OCI-LY7 (cell line): ENCODE data around the gene ZNF609. TPM values are rescaled to one million over a fixed set of nuclear protein-coding genes. Genes with fewer than 3 reads are reported as not detected.
A peak's percentile ranks its signal among the peaks of the same experiment; 100 is the strongest.

Source experiments
- BruUV-seq: library from RNA; stranded (reverse); fragments of 400-500 nt; replicated peaks from 2 replicates; lab custom pipeline; 2021; lab: Mats Ljungman, UMichigan
- CTCF ChIA-PET: fragments of 300-600 bp; sonication (Branson Sonifier 250); formaldehyde crosslinking; loops from one replicate; lab custom pipeline; 2022; ENCODE audit warnings: antibody characterized with exemption; ENCODE audit not compliant: unreplicated experiment; lab: Charles Lee
- POLR2A ChIA-PET: fragments of 300-600 bp; sonication (Branson Sonifier 250); formaldehyde crosslinking; loops from one replicate; lab custom pipeline; 2022; ENCODE audit warnings: antibody characterized with exemption; lab: Charles Lee
- DNase-seq: peaks from one replicate; pipeline ENCODE4 v3.0.0-alpha.2; 2015; ENCODE audit warnings: low spot score
- H2AFZ ChIP-seq: fragments of 200-600 bp; sonication (generic), shearing (Covaris generic); 2 replicates; pipeline ENCODE4 v1.6.1; 2014; ENCODE audit warnings: mild to moderate bottlenecking, antibody characterized with exemption, low read length, moderate library complexity
- H3K27ac ChIP-seq: fragments of 200-600 bp; sonication (generic); 2 replicates; pipeline ENCODE4 v1.5.1; 2014; ENCODE audit warnings: mixed run types, low read depth, mild to moderate bottlenecking, moderate library complexity, low read length, inconsistent platforms; ENCODE audit not compliant: poor library complexity, severe bottlenecking
- H3K36me3 ChIP-seq: fragments of 200-600 bp; sonication (generic); 2 replicates; pipeline ENCODE4 v1.6.1; 2014; ENCODE audit warnings: mild to moderate bottlenecking, antibody characterized with exemption, low read length, moderate library complexity, mixed read lengths; ENCODE audit not compliant: insufficient read depth
- H3K4me1 ChIP-seq: fragments of 200-600 bp; sonication (generic); 2 replicates; pipeline ENCODE4 v1.5.1; 2014; ENCODE audit warnings: mild to moderate bottlenecking, low read length; ENCODE audit not compliant: insufficient read depth, poor library complexity, severe bottlenecking
- H3K4me2 ChIP-seq: fragments of 200-600 bp; sonication (generic); 2 replicates; pipeline ENCODE4 v1.6.1; 2014; ENCODE audit warnings: mild to moderate bottlenecking, low read length
- H3K4me3 ChIP-seq: fragments of 200-600 bp; sonication (generic); 2 replicates; pipeline ENCODE4 v1.5.1; 2014; ENCODE audit warnings: mild to moderate bottlenecking, low read depth, low read length; ENCODE audit not compliant: poor library complexity, severe bottlenecking
- H3K79me2 ChIP-seq: fragments of 200-600 bp; sonication (generic); 2 replicates; pipeline ENCODE4 v1.6.1; 2016; ENCODE audit warnings: low read depth, mild to moderate bottlenecking, low read length, moderate library complexity, mixed read lengths; ENCODE audit not compliant: insufficient read depth
- H3K9me2 ChIP-seq: fragments of 200-600 bp; sonication (generic); 2 replicates; pipeline ENCODE4 v1.6.1; 2016; ENCODE audit warnings: mild to moderate bottlenecking, low read length, mixed read lengths; ENCODE audit not compliant: insufficient read depth
- H3K9me3 ChIP-seq: fragments of 200-600 bp; sonication (generic); 2 replicates; pipeline ENCODE4 v1.6.1; 2014; ENCODE audit warnings: mild to moderate bottlenecking, mixed run types, low read length, mixed read lengths
- H4K20me1 ChIP-seq: fragments of 200-600 bp; sonication (generic); 2 replicates; pipeline ENCODE4 v1.6.1; 2014; ENCODE audit warnings: mild to moderate bottlenecking, antibody characterized with exemption, low read length, moderate library complexity, mixed read lengths; ENCODE audit not compliant: insufficient read depth
- CTCF ChIP-seq: fragments of 200-600 bp; sonication (generic); conservative IDR thresholded peaks from 2 replicates; pipeline ENCODE4 v1.5.1; 2014; ENCODE audit warnings: mild to moderate bottlenecking, antibody characterized with exemption, low read length, moderate library complexity, mixed read lengths
- EZH2phosphoT487 ChIP-seq: fragments of 200-600 bp; sonication (generic); IDR thresholded peaks from 2 replicates; pipeline ENCODE4 v1.6.1; 2018; ENCODE audit warnings: low read depth, borderline replicate concordance, mild to moderate bottlenecking, mixed run types, antibody characterized with exemption, low read length, moderate library complexity, mixed read lengths
- intact Hi-C: fragments of 100-400 bp; cut with micrococcal nuclease; formaldehyde crosslinking; loops from one replicate; pipeline ENCODE4 v1.10.0; 2022; ENCODE audit not compliant: unreplicated experiment
- total RNA-seq, 2 experiments: library from RNA; depleted of rRNA in 1 of 2; stranded (reverse); fragments of >200 nt in 1 of 2; shearing (Covaris generic) in 1 of 2; gene quantifications; 2 replicates each; pipeline ENCODE4 v1.2.3, GENCODE V29; 2014 to 2022

Gene ZNF609
- total RNA-seq, 2 experiments from 2014 or later: 17.2 to 35.1 TPM

GRCh38 chr15:64680097-64680496, 219.7 kb downstream of the ZNF609 start:
- H3K27ac ChIP-seq: no peak overlapping the region
- no peaks in the 10 kb centered on the region for H4K20me1 ChIP-seq
- ChIA-PET POLR2A (interaction anchor here (0.6 to 1.0 kb wide), 2 partner anchors 10 to 156 kb away, joined by 3 to 4 read pairs; no protein-coding TSS in a partner anchor), CTCF (no interaction called here)
- intact Hi-C loops: loop anchor here (2.0 kb wide), 1 partner anchor 253 kb away; no protein-coding TSS in a partner anchor
- no peaks in the 10 kb centered on the region for H3K9me2 ChIP-seq
- no peak for DNase-seq
- H2AFZ ChIP-seq: no peak overlapping the region
- TF ChIP-seq EZH2phosphoT487 (no peak), CTCF (no peak)
- H3K36me3 ChIP-seq: peaks cover 47% of the 10 kb centered on the region
- no TSS peak for BruUV-seq
- no peak overlapping the region for H3K4me2 ChIP-seq
- no peaks in the 10 kb centered on the region for H3K79me2 ChIP-seq
- H3K9me3 ChIP-seq: no peaks in the 10 kb centered on the region
- no peak overlapping the region for H3K4me3 ChIP-seq
- no peaks in the 10 kb centered on the region for H3K4me1 ChIP-seq

DNA sequence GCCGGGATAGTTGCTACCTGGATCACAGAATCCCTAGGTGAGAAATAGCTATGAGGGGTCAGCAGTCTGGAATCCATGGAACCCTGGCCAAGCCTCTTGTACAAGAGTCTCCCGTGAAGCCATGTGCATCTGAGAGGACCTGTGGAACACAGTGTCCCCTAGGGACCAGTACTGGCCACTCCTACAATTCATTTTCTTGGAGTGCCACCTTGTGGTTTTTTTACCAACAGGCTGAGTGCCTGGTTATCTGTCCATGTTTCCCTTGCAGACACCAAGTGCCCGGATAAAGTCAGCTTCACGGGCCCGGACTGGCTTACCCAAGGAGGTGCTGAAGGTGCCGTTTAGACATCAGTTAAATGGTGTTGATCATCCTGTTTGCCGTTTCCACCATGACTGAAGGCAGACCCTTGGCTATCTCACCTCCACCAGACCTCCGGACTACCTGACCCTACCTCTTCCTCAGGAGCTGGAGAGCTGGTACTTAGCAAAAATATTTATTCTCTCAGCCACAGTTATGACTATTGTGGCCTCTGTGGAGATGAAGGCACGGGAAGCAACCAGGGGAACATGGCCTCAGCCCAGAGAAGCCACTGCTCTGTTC, 221.1 kb downstream of the ZNF609 start:
- Histone ChIP-seq H3K36me3 (peaks cover 54% of the 10 kb centered on the region), H3K27ac (no peak overlapping the region), H2AFZ (no peak overlapping the region), H3K4me1 (no peaks in the 10 kb centered on the region), H3K4me3 (no peak overlapping the region), H4K20me1 (no peaks in the 10 kb centered on the region), H3K79me2 (no peaks in the 10 kb centered on the region), H3K9me2 (no peaks in the 10 kb centered on the region), H3K4me2 (no peak overlapping the region), H3K9me3 (no peaks in the 10 kb centered on the region)
- POLR2A ChIA-PET: interaction anchor here (0.7 kb wide), 1 partner anchor 293 kb away, joined by 3 read pairs; no protein-coding TSS in a partner anchor
- peak; percentile 44 for DNase-seq
- CTCF ChIA-PET: no interaction called here
- no TSS peak for BruUV-seq
- intact Hi-C loops: loop anchor here (2.0 kb wide), 1 partner anchor 255 kb away; no protein-coding TSS in a partner anchor
- TF ChIP-seq CTCF: peak; percentile 72
- TF ChIP-seq EZH2phosphoT487: no peak

GRCh38 chr15:64682255-64682654, 221.9 kb downstream of the ZNF609 start:
- TF ChIP-seq CTCF (no peak), EZH2phosphoT487 (no peak)
- Histone ChIP-seq H3K36me3 (peaks cover 61% of the 10 kb centered on the region), H3K4me1 (no peaks in the 10 kb centered on the region), H3K79me2 (no peaks in the 10 kb centered on the region), H3K4me2 (no peak overlapping the region), H4K20me1 (no peaks in the 10 kb centered on the region), H3K9me3 (no peaks in the 10 kb centered on the region), H3K4me3 (no peak overlapping the region), H2AFZ (no peak overlapping the region), H3K9me2 (no peaks in the 10 kb centered on the region), H3K27ac (no peak overlapping the region)
- POLR2A ChIA-PET: interaction anchor here (1.2 kb wide), 1 partner anchor 212 kb away, joined by 3 read pairs; no protein-coding TSS in a partner anchor
- no peak for DNase-seq
- intact Hi-C loops: no loop called here
- BruUV-seq: no TSS peak
- CTCF ChIA-PET: interaction anchor here (0.7 kb wide), 1 partner anchor 46 kb away, joined by 4 read pairs; no protein-coding TSS in a partner anchor
